Endothelial cell (in vitro differentiated cells): ENCODE results near the gene POLA1. TPM values are rescaled to one million over a fixed set of nuclear protein-coding genes. Genes with fewer than 3 reads are reported as not detected.

ENCODE experiments used
- DNase-seq: peaks from one replicate; pipeline ENCODE4 v3.0.0; 2021; ENCODE audit warnings: low spot score
- H3K27ac Mint-ChIP-seq: one replicate; pipeline ENCODE4 v1.8.0; 2021; ENCODE audit warnings: mixed read lengths, inconsistent platforms; ENCODE audit not compliant: unreplicated experiment
- H3K27me3 Mint-ChIP-seq: one replicate; pipeline ENCODE4 v1.8.0; 2021; ENCODE audit warnings: mild to moderate bottlenecking, moderate library complexity, mixed read lengths, inconsistent platforms; ENCODE audit not compliant: unreplicated experiment
- H3K36me3 Mint-ChIP-seq: one replicate; pipeline ENCODE4 v1.8.0; 2021; ENCODE audit warnings: mild to moderate bottlenecking, low read depth, mixed read lengths, inconsistent platforms; ENCODE audit not compliant: unreplicated experiment
- H3K4me1 Mint-ChIP-seq: one replicate; pipeline ENCODE4 v1.8.0; 2021; ENCODE audit warnings: mild to moderate bottlenecking, mixed read lengths, inconsistent platforms; ENCODE audit not compliant: unreplicated experiment
- H3K4me3 Mint-ChIP-seq: one replicate; pipeline ENCODE4 v1.8.0; 2021; ENCODE audit warnings: mild to moderate bottlenecking, mixed read lengths, inconsistent platforms; ENCODE audit not compliant: unreplicated experiment
- H3K9me3 Mint-ChIP-seq: one replicate; pipeline ENCODE4 v1.8.0; 2021; ENCODE audit warnings: mixed read lengths, inconsistent platforms; ENCODE audit not compliant: unreplicated experiment
- CTCF ChIP-seq: fragments of 200-600 bp; sonication (generic); IDR thresholded peaks from one replicate; pipeline ENCODE4 v1.5.0; 2021; ENCODE audit warnings: antibody characterized with exemption; ENCODE audit not compliant: unreplicated experiment
- total RNA-seq: library from RNA; stranded (reverse); fragmentation: NEBNext Ultra II Directional; extraction: Animal tissue kit (Norgen Biotek cat#: 25700); gene quantifications from one replicate; pipeline ENCODE4 v1.2.1, GENCODE V29; 2021; ENCODE audit not compliant: unreplicated experiment

Gene POLA1
- total RNA-seq, 1 donor from 2014 or later = 12.9 TPM

- no peak overlapping the region for H3K4me3 Mint-ChIP-seq
Measured at GRCh38 chrX:24999511-24999910, 305.8 kb downstream of the POLA1 start.

GRCh38 chrX:25001808-25002660, 308.3 kb downstream of the POLA1 start:
- H3K4me3 Mint-ChIP-seq = peak overlapping the region; percentile 56
- no peak for TF ChIP-seq CTCF
- peaks cover 13% of the 10 kb centered on the region for H3K4me1 Mint-ChIP-seq
- DNase-seq = no peak
- no peaks in the 10 kb centered on the region for H3K9me3 Mint-ChIP-seq
- no peak overlapping the region for H3K27ac Mint-ChIP-seq
- peaks cover 14% of the 10 kb centered on the region for H3K27me3 Mint-ChIP-seq
- no peaks in the 10 kb centered on the region for H3K36me3 Mint-ChIP-seq

More at GRCh38 chrX:24999511-24999910, 305.8 kb downstream of the POLA1 start:
- peaks cover 4% of the 10 kb centered on the region for H3K36me3 Mint-ChIP-seq
- H3K9me3 Mint-ChIP-seq = no peaks in the 10 kb centered on the region
- H3K27ac Mint-ChIP-seq = no peak overlapping the region
- DNase-seq = no peak
- TF ChIP-seq CTCF = no peak
- peaks cover 5% of the 10 kb centered on the region for H3K27me3 Mint-ChIP-seq
- peaks cover 7% of the 10 kb centered on the region for H3K4me1 Mint-ChIP-seq

- TF ChIP-seq CTCF = no peak
- H3K27me3 Mint-ChIP-seq = peaks cover 16% of the 10 kb centered on the region
- no peaks in the 10 kb centered on the region for H3K36me3 Mint-ChIP-seq
- peaks cover 13% of the 10 kb centered on the region for H3K4me1 Mint-ChIP-seq
- H3K27ac Mint-ChIP-seq = no peak overlapping the region
- H3K9me3 Mint-ChIP-seq = no peaks in the 10 kb centered on the region
- DNase-seq = no peak
- no peak overlapping the region for H3K4me3 Mint-ChIP-seq
Measured at GRCh38 chrX:25002661-25003020, 308.9 kb downstream of the POLA1 start.

- Mint-ChIP-seq H3K4me1 (peaks cover 13% of the 10 kb centered on the region), H3K9me3 (no peaks in the 10 kb centered on the region), H3K27me3 (peaks cover 17% of the 10 kb centered on the region), H3K4me3 (peak overlapping the region; percentile 83), H3K36me3 (no peaks in the 10 kb centered on the region), H3K27ac (no peak overlapping the region)
- DNase-seq = no peak
- TF ChIP-seq CTCF = no peak
Measured at GRCh38 chrX:25003066-25003849, 309.5 kb downstream of the POLA1 start.

- Mint-ChIP-seq H3K36me3 (no peaks in the 10 kb centered on the region), H3K27ac (no peak overlapping the region), H3K9me3 (no peaks in the 10 kb centered on the region), H3K4me1 (peaks cover 13% of the 10 kb centered on the region), H3K27me3 (peaks cover 17% of the 10 kb centered on the region), H3K4me3 (no peak overlapping the region)
- no peak for TF ChIP-seq CTCF
- DNase-seq = no peak
Measured at GRCh38 chrX:25004040-25004439, 310.3 kb downstream of the POLA1 start.
